ENCODE data around the gene ATOH8.

The ATOH8 gene

DNA sequence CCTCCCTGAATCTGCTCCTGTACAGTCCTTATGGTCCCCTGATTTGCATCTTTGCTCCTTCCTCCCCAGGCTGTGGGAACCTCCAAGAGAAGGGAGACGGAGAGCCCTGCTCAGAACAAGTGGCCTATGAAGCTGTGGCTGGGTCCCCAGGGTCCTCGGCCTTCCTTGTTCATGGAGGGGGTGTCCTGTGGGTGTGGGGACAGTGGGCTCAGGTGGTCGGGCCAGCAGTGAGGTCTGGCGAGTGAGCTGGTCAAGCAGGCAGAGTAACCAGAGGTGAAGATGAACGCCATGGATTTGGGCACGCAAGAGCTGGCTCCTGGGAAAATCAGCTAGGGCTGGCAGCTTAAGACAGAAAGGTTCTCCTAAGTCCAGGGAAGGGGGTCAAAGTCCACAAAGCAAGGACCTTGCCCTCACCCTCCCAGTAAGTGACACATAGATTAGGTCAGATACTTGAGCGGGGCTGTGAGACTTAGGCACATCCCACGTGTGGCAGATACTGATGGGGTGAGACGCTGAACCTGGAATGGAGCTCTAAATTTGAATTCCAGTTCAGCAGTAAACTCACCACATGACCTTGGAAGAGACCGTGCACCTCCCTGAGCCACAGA is 34.8 kb upstream of the ATOH8 start:
- DNase-seq = no peak

DNA sequence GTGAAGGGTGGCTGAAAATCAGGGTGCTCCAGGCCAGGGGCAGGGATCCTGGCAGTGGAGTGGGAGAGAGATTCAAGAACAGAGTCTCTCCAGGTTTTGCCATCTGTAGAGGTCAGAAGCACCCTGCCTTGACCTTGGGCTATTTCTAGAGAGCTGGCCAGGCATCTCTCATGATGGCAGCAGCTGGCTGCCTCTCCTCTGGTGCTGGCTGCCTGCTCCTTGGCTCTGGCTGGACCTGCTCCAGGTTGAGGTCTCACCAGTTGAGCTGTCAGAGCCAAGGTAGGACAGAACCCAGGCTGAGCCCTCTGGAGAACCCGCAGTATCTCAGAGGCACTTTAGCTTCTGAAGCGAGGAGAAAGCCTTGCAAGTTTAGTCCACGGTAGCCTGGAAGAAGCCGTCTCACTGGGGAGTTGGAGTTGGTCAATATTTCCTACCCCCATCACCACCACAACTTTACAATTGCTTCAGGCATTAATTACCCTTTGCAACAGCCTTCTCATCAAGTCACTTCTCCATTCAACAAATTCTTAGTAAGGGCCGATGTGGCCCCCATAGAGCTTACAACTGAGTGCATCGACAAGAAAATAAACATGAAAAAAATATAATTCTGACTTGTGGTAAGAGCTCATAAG is 34.1 kb upstream of the ATOH8 start:
- DNase-seq = no peak

DNA sequence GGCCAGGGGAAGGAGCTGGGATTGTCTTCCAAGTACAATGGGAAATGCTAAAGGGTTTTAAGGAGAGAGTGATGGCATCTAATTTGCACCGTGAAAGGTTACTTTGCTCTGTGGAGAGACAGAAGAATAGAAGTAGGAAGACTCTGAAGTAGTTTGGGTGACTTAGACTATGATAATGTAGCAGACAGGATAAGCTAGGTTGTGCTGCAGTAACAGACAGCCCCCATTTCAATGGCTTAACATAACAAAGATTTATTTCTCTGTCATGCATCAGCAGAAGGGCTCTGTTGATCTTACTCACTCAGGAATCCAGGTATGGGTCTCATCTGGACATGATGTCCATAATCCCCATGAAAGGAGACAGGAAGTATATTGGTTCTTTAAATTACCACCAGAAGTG is 33.3 kb upstream of the ATOH8 start:
- no peak for DNase-seq

DNA sequence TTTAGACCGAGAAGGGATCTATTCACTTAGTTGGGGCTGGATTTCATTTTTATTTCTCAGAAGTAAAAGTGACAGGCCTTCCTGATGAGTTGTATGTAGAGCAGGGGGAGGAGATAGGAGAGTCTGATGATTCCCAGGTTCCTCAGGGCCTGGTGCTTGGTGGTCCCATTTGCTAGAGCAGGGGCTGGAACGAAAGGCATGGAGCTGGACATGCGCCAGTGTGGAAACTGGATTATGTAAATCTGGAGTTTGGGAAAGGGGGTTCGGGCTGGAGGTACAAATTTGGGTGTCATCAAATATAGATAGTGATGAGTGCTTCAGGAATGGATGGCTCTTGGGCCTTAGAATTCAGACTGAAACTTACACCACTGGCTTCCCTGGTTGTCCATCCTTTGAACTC is 32.1 kb upstream of the ATOH8 start:
- no peak for DNase-seq

DNA sequence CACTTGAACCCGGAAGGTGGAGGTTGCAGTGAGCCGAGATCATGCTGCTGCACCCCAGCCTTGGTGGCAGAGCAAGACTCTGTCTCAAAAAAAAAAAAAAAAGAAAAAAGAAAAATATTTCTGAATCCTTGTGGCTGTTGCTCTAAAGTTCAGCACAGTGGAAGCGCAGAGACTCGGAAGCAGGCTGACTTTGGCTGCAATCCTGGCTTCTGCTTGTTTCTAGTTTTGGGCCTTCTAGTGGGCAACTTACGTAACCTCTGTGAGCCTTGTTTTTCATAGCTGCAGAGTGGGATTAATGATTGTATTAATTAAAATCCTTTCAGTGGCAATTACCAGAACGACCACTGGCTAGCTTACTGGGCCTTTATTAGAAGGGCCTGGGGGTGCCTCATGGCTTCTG is 31.3 kb upstream of the ATOH8 start:
- no peak for DNase-seq

DNA sequence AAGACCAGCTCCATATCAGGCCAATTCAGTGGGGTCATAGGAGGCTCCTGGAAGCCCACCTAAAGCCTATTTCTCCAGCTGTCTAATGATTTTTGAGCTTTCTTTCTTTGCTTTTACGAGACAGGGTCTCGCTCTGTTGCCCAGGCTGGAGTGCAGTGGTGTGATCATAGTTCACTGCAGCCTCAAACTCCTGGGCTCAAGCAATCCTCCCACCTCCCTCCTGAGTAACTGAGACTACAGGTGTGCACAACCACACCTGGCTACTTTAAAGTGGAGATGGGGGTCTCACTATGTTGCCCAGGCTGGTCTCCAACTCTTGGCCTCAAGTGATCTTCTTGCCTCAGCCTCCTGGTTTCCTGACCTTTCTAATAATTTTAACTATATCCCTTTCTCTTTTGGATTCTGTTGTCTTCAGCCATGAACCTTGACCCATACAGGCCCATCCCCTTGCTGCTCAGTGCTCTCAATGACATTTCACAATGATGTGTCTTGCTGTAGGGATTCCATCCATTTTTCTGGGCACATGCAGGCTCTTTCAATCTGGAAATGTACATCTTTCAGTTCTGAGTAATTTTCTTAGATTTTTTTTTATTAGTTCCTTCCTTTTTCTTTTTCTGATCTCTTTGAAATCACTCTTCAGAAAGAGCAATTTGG is 30.0 kb upstream of the ATOH8 start:
- no peak for DNase-seq

DNA sequence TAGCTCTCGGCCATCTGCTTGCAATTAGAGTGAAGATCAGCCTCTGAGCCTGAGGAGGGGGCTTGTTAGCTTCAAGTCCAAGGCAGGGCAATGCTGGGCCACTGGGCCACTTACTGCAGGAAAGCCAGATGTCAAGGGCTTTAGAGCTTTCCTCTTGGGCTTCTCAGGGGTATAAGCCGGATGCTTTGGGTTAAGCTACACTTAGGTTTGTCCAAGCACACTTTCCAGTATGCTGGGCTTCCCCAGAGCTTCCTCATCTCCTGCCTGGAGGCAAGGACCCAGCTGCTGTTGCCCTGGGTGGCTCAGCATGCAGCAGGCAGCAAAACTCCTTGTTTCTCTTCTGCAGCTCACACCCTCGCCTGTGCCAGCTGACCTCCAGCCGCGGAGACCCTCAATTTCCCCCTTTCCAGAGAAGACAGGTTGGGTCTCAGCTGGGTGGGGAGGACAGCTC is 29.0 kb upstream of the ATOH8 start:
- DNase-seq = no peak

DNA sequence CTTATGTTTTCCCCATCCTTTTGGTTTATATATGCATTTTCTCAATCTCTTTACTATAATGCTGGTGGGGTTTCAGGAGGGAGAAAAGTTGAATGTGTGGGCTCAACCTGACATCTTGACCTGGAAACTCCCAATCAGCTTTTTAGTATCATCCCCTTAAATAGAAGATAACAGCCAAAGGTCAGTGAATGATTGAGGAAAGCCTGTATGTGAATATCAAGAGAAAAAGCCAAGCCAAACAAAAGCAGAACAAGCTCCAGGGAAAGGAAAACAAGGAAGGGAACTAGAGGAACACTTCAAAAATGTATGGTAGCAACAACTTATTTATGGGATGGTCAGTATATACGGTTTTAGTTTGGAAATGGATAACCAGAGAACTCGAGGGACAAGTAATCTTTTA is 28.3 kb upstream of the ATOH8 start:
- no peak for DNase-seq

DNA sequence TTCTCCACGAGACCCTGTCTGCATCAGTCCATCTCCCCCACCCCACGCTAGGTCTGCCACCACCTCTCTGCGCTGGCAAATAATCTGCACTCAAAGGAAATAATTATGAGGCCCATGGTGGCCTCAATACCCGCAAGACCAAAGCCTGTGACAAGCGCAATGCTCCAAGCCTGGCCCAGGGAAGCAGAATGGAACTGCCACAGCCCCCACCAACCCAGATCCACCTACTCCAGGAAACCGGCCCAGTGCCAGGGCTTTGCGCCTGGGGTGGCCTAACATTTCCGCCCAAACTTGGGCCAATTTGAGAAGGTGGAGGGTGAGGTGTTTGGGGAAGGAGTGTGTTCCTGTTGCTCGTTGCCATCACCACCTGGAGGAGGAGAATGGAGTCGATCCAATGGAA is 26.0 kb upstream of the ATOH8 start:
- DNase-seq = no peak

DNA sequence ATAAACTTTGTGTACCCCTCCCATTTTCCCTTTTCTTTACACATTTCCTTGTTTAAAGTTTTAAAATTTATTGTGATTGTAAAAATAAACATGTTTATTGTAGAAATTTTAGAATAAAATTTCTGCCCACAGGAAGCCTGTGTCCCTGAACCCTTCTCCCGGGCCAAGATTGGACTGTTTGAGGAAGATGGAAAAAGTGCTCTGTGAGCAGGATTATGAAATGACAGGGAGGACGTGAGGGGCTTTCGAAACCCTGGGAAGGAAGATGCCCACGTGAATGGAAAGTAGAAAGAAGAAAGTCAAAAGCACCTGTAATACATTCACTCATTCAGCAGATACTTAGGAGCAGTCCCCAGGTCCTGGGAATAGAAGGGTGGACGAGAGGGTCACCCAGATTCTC is 25.4 kb upstream of the ATOH8 start:
- DNase-seq = no peak

DNA sequence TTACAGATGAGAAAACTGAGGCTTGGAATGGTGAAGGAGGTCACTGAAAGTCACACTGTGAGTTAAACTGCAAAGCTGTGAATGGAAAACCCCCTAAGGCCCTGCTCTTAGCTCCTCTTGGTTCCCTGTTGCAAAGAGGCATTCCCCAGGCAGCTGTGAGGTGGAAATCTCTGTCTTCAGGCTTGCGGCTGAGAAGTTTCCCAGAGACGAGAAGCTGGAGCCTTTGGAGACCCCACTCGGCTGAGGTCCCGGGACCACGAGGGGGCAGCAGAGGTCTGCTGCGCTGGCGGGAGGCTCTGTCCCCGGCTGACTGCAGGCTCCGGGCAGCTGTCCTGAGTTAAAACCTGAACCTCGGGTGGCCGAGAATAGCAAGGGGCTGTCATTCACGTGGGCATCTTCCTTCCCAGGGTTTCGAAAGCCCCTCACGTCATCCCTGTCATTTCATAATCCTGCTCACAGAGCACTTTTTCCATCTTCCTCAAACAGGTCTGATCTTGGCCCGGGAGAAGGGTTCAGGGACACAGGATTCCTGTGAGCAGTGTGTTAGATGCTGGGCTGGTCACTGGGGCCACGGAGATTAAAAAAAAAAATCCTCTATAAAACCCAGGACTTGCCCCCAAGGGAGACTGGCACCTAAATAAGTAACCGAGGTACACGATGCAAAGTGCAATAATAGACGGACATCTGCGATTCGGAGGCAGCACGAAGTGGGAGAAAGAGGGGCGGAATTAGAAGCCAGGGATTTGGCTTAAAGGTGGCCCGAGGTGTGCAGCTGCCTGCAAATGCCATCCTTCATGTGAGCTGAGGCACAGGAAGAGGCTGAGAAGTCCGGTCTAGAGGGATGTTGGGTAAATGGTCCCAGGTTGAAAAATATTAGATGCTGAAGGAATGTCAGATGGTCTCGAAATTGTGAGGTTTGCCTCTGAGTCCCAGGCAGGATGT is 24.6 kb upstream of the ATOH8 start:
- DNase-seq = peak; percentile 47

DNA sequence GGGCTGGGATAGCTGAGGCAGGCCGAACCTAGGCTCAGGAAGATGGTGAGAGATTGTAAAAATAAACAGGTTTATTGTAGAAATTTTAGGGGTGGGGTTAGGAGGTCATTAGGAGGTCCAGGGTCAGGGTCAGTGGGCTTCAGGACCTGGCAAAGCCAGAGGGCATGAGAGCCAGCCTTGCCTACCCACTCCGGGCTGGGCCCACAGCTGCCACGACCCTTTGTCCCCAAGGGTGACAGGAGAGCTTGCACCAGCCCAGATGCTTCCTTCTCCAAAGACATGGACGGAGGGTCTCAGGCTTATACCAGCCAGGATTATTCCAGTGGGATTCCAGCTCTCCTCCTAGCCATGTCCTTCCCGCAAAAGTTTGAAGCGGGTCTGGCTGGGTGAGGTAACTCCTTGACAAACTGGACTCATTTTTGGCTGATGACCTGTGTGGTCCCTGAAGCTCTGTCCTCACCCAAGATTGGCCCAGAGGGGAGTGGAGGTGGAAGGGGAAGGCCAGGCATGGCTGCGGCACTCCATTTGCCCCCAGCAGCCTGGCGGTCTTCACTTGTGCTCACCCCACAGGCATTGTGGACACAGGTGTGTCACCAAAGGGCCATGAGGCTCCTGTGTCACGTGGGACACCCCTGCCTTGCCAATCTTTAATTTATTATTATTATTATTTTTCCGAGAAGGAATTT is 23.8 kb upstream of the ATOH8 start:
- DNase-seq = no peak

DNA sequence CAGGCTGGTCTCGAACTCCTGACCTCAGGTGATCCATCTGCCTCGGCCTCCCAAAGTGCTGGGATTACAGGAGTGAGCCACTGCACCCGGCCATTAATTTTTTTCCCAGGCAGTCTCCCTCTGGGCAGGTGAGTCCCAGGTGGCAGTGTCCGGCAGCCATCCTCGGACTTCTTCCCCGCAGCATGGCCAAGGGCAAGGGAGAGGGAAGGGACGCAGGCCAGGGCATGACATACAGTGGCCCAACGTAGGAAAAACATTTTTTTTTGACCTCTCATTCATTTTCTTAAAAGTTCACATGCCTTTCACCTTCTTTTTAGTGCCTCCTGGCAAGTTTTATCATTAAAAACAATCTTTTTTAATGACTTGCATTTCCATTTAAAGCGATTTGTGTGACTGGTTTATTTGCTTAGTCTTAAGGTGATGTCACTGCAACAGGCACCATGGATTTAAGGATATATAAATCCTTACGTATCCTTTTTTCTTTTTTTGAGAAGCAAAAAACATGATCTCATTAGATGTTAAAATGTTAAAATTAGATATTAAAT is 23.0 kb upstream of the ATOH8 start:
- DNase-seq = no peak

DNA sequence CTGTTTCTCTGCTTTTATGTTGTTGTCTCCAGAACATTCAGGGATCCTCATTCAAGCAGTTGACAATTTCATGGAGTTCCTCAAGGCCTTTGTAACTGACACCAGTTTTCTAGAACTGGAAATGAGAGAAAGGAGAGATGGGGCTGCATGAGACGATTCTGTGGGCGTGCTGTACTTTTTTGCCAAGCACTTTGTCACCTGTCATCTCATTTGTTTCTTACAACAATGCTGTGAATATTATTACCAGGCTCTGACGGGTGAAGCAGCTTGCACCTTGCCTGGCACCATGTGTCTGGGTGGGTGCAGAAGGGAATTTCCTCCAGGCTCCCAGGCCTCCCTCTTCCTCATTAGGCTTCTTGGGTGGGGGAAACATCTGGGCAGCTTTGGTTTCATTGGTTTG is 22.2 kb upstream of the ATOH8 start:
- DNase-seq = no peak

DNA sequence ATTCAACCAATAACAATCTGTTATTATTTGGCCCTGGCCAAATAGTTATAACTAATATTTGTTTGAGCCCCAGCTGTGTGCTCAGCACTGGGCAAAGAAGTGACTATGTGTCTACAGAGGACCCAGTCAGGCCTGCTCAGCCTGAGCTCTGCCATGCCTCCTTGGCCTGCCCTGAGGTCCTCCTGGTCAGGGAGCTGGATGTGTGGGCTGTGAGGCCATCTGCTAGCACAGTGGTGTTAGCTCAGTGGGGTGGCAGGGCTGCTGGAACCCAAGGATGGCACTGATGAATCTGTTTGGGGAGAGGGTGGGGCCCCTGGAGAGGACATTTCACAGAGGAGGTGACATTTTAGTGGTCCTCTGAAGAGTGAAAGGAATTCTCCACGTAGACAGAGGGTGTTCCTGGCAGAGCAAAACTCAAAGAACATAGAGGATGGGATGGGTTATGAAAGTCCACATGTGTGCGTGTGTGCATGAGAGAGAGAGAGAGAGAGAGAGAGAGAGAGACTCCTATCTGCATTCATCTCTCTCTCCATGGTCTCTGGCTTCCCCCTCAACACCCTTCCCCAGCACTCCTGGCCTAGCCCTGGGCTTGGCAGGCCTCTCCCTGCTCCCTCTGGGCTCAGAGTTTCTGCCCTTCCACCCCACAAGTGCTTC is 21.2 kb upstream of the ATOH8 start:
- no peak for DNase-seq

DNA sequence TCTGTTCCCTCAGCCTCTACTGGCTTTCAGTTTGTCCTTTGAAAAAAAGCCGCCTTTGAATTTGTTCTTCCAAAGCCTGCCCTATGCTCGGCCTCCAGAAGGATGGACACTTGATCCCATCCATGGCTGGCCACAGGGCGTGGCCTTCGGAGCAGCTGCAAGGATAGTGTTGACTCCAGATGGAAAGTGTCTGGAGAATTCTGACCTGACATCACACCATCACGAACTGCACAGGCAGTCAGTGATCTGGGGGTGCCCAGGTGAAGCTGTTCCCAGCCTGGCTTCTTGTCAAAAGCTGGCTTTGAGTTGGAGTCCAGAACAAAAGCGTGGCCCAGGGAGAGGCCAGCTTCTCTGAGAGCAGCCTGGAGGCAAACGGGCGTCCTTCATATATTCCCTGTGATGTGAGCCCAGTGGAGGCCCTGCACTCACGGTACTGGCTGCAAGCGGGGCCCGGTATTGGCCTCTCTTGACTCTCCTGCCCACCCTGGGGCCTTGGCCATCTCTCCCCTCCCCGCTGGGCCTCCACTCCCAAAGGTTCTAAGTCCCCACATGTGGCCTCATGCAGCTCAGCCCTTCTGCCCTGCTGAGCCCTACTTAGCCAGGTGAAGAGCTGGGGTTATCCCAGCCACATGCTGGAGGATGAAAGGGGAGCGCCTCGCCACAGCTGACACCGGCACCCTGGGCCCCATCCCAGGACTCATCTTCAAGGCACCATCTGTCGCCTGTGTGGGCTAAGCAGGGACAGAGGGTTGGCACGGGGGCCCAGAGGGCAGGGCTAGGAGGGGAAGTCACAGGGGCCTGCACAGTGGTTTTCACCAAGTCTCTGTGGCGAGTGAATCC is 20.4 kb upstream of the ATOH8 start:
- DNase-seq = no peak

DNA sequence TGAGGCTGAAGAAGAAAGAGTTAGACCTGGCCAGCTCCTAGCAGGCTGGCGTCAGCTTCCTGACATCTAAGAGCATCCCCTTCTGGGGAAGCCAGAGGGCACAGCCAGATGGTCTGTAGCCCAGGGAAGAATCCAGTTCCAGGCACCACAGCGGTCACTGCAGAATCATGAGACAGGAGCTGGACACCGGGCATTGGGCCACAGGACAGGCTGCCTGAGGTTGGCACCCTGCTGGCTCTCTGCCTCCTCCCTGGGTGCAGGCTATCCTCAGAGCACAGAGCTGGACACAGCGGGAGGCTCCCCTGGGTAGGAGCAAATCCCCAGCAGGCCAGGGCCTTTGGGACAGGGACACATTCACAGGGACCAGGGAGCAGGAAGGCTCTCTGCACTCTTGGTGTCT is 19.8 kb upstream of the ATOH8 start:
- no peak for DNase-seq

DNA sequence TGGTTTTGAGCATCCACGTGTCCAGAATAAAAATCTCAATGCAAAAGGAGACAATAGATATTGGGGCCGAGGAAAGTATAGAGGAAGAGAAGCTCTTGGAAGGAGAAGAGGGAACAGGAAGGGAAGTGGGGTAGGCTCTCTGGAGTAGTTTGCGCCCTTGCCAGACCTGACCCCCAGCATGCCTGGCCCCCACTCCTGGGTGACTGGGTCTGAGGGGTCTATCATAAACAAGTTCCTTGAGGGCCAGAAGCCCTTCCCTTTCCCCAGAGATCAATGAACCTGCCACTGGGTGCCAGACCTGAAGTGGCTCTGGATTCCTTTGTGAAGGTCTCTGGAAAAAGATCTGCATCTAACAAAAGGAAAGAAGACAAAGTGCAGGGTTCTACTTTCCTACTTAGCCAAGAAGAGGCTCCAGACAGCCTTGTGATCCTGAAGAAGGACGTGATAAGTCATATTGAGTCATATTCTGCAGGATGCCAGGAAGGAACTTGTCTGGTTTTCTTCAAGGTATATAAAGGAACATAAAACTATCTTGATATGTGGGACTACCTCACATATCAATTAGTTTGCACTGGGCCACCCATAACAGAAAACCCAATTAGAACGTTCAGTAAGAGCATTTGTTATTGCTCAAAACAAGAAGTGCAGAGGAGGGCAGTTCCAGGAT is 18.7 kb upstream of the ATOH8 start:
- no peak for DNase-seq

DNA sequence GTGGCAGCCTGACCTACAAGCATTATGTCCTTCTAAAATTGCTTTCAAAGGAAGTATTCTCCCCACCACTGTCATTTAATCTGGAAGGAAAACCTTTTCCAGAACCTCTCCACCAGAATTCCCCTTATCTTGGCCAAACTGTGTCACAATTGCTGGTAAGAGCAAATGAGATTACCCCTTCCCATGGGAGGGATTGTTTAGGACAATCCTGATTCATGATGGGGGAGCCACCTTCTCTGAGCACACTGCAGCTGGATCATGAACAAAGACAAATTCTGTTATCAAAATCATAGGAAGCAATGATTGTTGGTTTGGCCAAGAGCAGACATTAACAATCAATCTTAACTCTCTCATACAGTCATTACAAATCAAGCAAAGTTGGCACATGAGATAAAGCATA is 18.1 kb upstream of the ATOH8 start:
- DNase-seq = no peak
